Hepatocyte (in vitro differentiated cells): ENCODE measurements around the gene ARSJ.

Source experiments
- CTCF ChIP-seq: fragments of 200-600 bp; sonication (generic); IDR thresholded peaks from 2 replicates; pipeline ENCODE4 v1.5.1; 2016; ENCODE audit warnings: antibody characterized with exemption, mild to moderate bottlenecking; ENCODE audit not compliant: poor library complexity
- EZH2 ChIP-seq: fragments of 200-600 bp; sonication (generic); IDR thresholded peaks from 2 replicates; pipeline ENCODE4 v1.6.1; 2016; ENCODE audit warnings: antibody characterized with exemption, mild to moderate bottlenecking, borderline replicate concordance
- EZH2phosphoT487 ChIP-seq: fragments of 200-600 bp; sonication (generic); IDR thresholded peaks from one replicate; pipeline ENCODE4 v1.6.1; 2018; ENCODE audit warnings: antibody characterized with exemption, mild to moderate bottlenecking, low read depth, moderate library complexity; ENCODE audit not compliant: unreplicated experiment, severe bottlenecking

- TF ChIP-seq EZH2 (no peak), CTCF (no peak), EZH2phosphoT487 (no peak)
Measured at GRCh38 chr4:113919145-113919544, 60.3 kb downstream of the ARSJ start.
